Progenitor cell of endocrine pancreas (in vitro differentiated cells): ENCODE data around the gene SULT2A1. TPM values are rescaled to one million over a fixed set of nuclear protein-coding genes. Genes with fewer than 3 reads are reported as not detected.
"Not testable (repeated sequence)": the region's sequence is repeated elsewhere in the genome, so short reads cannot be mapped to it uniquely, and the experiment has no call there.

Experiments
- DNase-seq: peaks from one replicate; pipeline ENCODE4 v3.0.0; 2021; ENCODE audit warnings: low spot score; ENCODE audit not compliant: unreplicated experiment
- H3K27ac Mint-ChIP-seq: 2 replicates; pipeline ENCODE4 v1.8.0; 2021; ENCODE audit warnings: mild to moderate bottlenecking, moderate library complexity, mixed read lengths
- H3K27me3 Mint-ChIP-seq: 2 replicates; pipeline ENCODE4 v1.8.0; 2021; ENCODE audit warnings: mixed read lengths
- H3K36me3 Mint-ChIP-seq: 2 replicates; pipeline ENCODE4 v1.8.0; 2022; ENCODE audit warnings: mixed read lengths; ENCODE audit not compliant: insufficient read depth
- H3K4me1 Mint-ChIP-seq: 2 replicates; pipeline ENCODE4 v1.8.0; 2021; ENCODE audit warnings: low read depth, mixed read lengths
- H3K4me3 Mint-ChIP-seq: 2 replicates; pipeline ENCODE4 v1.8.0; 2021; ENCODE audit warnings: low read depth, mild to moderate bottlenecking, moderate library complexity, mixed read lengths
- H3K9me3 Mint-ChIP-seq: 2 replicates; pipeline ENCODE4 v1.8.0; 2021; ENCODE audit warnings: low read depth, mixed read lengths
- CTCF ChIP-seq: fragments of 200-600 bp; sonication (generic); IDR thresholded peaks from one replicate; pipeline ENCODE4 v1.5.0; 2021; ENCODE audit warnings: antibody characterized with exemption, mild to moderate bottlenecking; ENCODE audit not compliant: unreplicated experiment
- total RNA-seq: library from RNA; stranded (reverse); gene quantifications from 2 replicates; pipeline ENCODE4 v1.2.1, GENCODE V29; 2021

SULT2A1 gene
- total RNA-seq, 1 donor from 2014 or later = not detected

GRCh38 chr19:47860602-47861297 is 25.4 kb downstream of the SULT2A1 start:
- Mint-ChIP-seq H3K4me1 (no peaks in the 10 kb centered on the region), H3K9me3 (peaks cover 3% of the 10 kb centered on the region), H3K4me3 (no peak overlapping the region), H3K27ac (no peak overlapping the region), H3K36me3 (no peaks in the 10 kb centered on the region), H3K27me3 (peaks cover 5% of the 10 kb centered on the region)
- no peak for DNase-seq
- no peak for TF ChIP-seq CTCF

- not testable (repeated sequence) for H3K36me3 Mint-ChIP-seq, H3K27ac Mint-ChIP-seq, DNase-seq, H3K4me3 Mint-ChIP-seq, H3K4me1 Mint-ChIP-seq, H3K27me3 Mint-ChIP-seq, H3K9me3 Mint-ChIP-seq
Observed at GRCh38 chr19:47859838-47860237, 26.3 kb downstream of the SULT2A1 start.

- DNase-seq, H3K4me1 Mint-ChIP-seq, H3K4me3 Mint-ChIP-seq, H3K9me3 Mint-ChIP-seq, H3K27ac Mint-ChIP-seq, H3K27me3 Mint-ChIP-seq, H3K36me3 Mint-ChIP-seq: not testable (repeated sequence)
Observed at GRCh38 chr19:47858646-47859285, 27.3 kb downstream of the SULT2A1 start, which contains the start of gene TPRX2. Gene TPRX2, plus strand, starts transcription at chr19:47859235. Its CDS starts 12 bp downstream, at chr19:47859247.

- not testable (repeated sequence) for H3K4me3 Mint-ChIP-seq, H3K36me3 Mint-ChIP-seq, H3K27me3 Mint-ChIP-seq, DNase-seq, H3K9me3 Mint-ChIP-seq, H3K4me1 Mint-ChIP-seq, H3K27ac Mint-ChIP-seq
Observed at GRCh38 chr19:47858231-47858630, 27.9 kb downstream of the SULT2A1 start.

GRCh38 chr19:47854459-47854858 is 31.7 kb downstream of the SULT2A1 start:
- TF ChIP-seq CTCF = no peak
- Mint-ChIP-seq H3K4me1 (peaks cover 3% of the 10 kb centered on the region), H3K27me3 (peaks cover 25% of the 10 kb centered on the region), H3K27ac (no peak overlapping the region), H3K4me3 (no peak overlapping the region), H3K36me3 (no peaks in the 10 kb centered on the region), H3K9me3 (no peaks in the 10 kb centered on the region)
- DNase-seq = no peak

GRCh38 chr19:47853003-47853402 is 33.1 kb downstream of the SULT2A1 start:
- Mint-ChIP-seq H3K36me3 (no peaks in the 10 kb centered on the region), H3K4me1 (peaks cover 3% of the 10 kb centered on the region), H3K4me3 (no peak overlapping the region), H3K27me3 (peaks cover 36% of the 10 kb centered on the region), H3K9me3 (no peaks in the 10 kb centered on the region), H3K27ac (no peak overlapping the region)
- no peak for DNase-seq
- TF ChIP-seq CTCF = no peak
